GM23248 (cell line): Measurements from ENCODE around the gene NUDCD3.

Source experiments
- EZH2 ChIP-seq: fragments of 200-600 bp; sonication (generic); IDR thresholded peaks from 2 replicates; pipeline ENCODE4 v1.6.1; 2018; ENCODE audit warnings: antibody characterized with exemption, mild to moderate bottlenecking; ENCODE audit not compliant: insufficient read depth, poor library complexity, severe bottlenecking
- EZH2phosphoT487 ChIP-seq: fragments of 200-600 bp; sonication (generic); IDR thresholded peaks from 2 replicates; pipeline ENCODE4 v1.6.1; 2018; ENCODE audit warnings: antibody characterized with exemption, moderate library complexity, mild to moderate bottlenecking, low read depth; ENCODE audit not compliant: insufficient read depth

- TF ChIP-seq EZH2phosphoT487 (no peak), EZH2 (no peak)
Observed at GRCh38 chr7:44434201-44434600, 56.3 kb downstream of the NUDCD3 start.
